SK-N-SH (cell line): ENCODE measurements around the gene CD101. TPM values are rescaled to one million over a fixed set of nuclear protein-coding genes. Genes with fewer than 3 reads are reported as not detected.

Experiments
- CTCF ChIA-PET: fragments of 300-600, 350-600 bp; formaldehyde crosslinking; extraction: SDS; loops from one replicate; lab custom pipeline; 2021; lab: Yijun Ruan, JAX
- POLR2A ChIA-PET: fragments of 350-600 bp; sonication (Branson Sonifier 250); formaldehyde crosslinking; extraction: SDS; loops from one replicate; lab custom pipeline; 2020; ENCODE audit warnings: antibody characterized with exemption, inconsistent platforms; lab: Yijun Ruan, JAX
- DNase-seq: peaks from one replicate; pipeline ENCODE4 v3.0.0; 2012
- H2AFZ ChIP-seq: fragments of 200-600 bp; sonication (generic); 2 replicates; pipeline ENCODE4 v1.8.1; 2016; ENCODE audit warnings: antibody characterized with exemption, mild to moderate bottlenecking, low read depth
- H3F3A ChIP-seq: fragments of 200-600 bp; sonication (generic); replicated peaks from 2 replicates; pipeline ENCODE3; 2016; ENCODE audit warnings: antibody characterized with exemption, mild to moderate bottlenecking; ENCODE audit not compliant: insufficient read depth
- H3K27ac ChIP-seq, 2 experiments: fragments of 200-500 bp in 1 of 2; fragments of 200-600 bp in 1 of 2; sonication (Bioruptor generic) in 1 of 2; sonication (generic), shearing (Covaris generic) in 1 of 2; 2 replicates each; pipeline versions ENCODE4 v1.5.1 to v1.6.1; 2014 to 2016; ENCODE audit warnings: low read depth in 2 of 2, inconsistent platforms in 1 of 2, low read length in 1 of 2, mild to moderate bottlenecking in 1 of 2, mixed read lengths in 1 of 2
- H3K27me3 ChIP-seq: fragments of 200-600 bp; sonication (generic), shearing (Covaris generic); 2 replicates; pipeline ENCODE4 v1.6.1; 2016; ENCODE audit warnings: mixed run types; ENCODE audit not compliant: insufficient read depth
- H3K36me3 ChIP-seq, 2 experiments: fragments of 200-500 bp in 1 of 2; fragments of 200-600 bp in 1 of 2; sonication (Bioruptor generic) in 1 of 2; sonication (generic) in 1 of 2; replicated peaks in 1 of 2; 2 replicates each; pipeline versions ENCODE3 to v1.5.1; 2014 to 2016; ENCODE audit warnings: low read length in 1 of 2, mild to moderate bottlenecking in 1 of 2; ENCODE audit not compliant: insufficient read depth in 2 of 2, control insufficient read depth in 1 of 2
- H3K4me1 ChIP-seq, 2 experiments: fragments of 200-500 bp in 1 of 2; fragments of 200-600 bp in 1 of 2; sonication (Bioruptor generic) in 1 of 2; sonication (generic), shearing (Covaris generic) in 1 of 2; 2 replicates each; pipeline versions ENCODE4 v1.5.1 to v1.6.1; 2014 to 2016; ENCODE audit warnings: low read depth in 1 of 2, low read length in 1 of 2, mixed run types in 1 of 2; ENCODE audit not compliant: insufficient read depth in 2 of 2, control insufficient read depth in 1 of 2
- H3K4me2 ChIP-seq: fragments of 200-600 bp; sonication (generic), shearing (Covaris generic); 2 replicates; pipeline ENCODE4 v1.6.1; 2017; ENCODE audit warnings: mixed run types
- H3K4me3 ChIP-seq, 2 experiments: fragments of 200-500 bp in 1 of 2; fragments of 200-600 bp in 1 of 2; sonication (Bioruptor generic) in 1 of 2; sonication (generic), shearing (Covaris generic) in 1 of 2; 2 replicates each; pipeline versions ENCODE4 v1.5.1 to v1.8.1; 2014 to 2016; ENCODE audit warnings: low read depth in 2 of 2, inconsistent platforms in 1 of 2, low read length in 1 of 2, mild to moderate bottlenecking in 1 of 2, mixed read lengths in 1 of 2, moderate library complexity in 1 of 2
- H3K79me2 ChIP-seq: fragments of 200-600 bp; sonication (generic); 2 replicates; pipeline ENCODE4 v1.8.1; 2017; ENCODE audit warnings: mild to moderate bottlenecking; ENCODE audit not compliant: insufficient read depth
- H3K9ac ChIP-seq: fragments of 200-600 bp; sonication (generic); 2 replicates; pipeline ENCODE4 v1.6.1; 2017; ENCODE audit warnings: mixed run types
- H3K9me2 ChIP-seq: fragments of 200-600 bp; sonication (generic); 2 replicates; pipeline ENCODE4 v1.6.1; 2017; ENCODE audit warnings: mixed run types
- H3K9me3 ChIP-seq: fragments of 200-600 bp; sonication (generic); 2 replicates; pipeline ENCODE4 v1.6.1; 2017; ENCODE audit warnings: mixed run types, mild to moderate bottlenecking, moderate library complexity
- H4K20me1 ChIP-seq: fragments of 200-600 bp; sonication (generic); 2 replicates; pipeline ENCODE4 v1.6.1; 2017; ENCODE audit warnings: mild to moderate bottlenecking, mixed run types; ENCODE audit not compliant: insufficient read depth
- GABPA ChIP-seq: IDR thresholded peaks from 2 replicates; pipeline ENCODE4 v1.4.0; 2012; ENCODE audit warnings: low read depth, mild to moderate bottlenecking
- IRF3 ChIP-seq: fragments of 150-350 bp; IDR thresholded peaks from 2 replicates; pipeline ENCODE4 v1.6.1; 2016; ENCODE audit warnings: mild to moderate bottlenecking, low read depth, low read length
- NFIC ChIP-seq: IDR thresholded peaks from 2 replicates; pipeline ENCODE4 v1.4.0; 2012; ENCODE audit warnings: borderline replicate concordance
- SIN3A ChIP-seq: IDR thresholded peaks from 2 replicates; pipeline ENCODE4 v1.6.1; 2012; ENCODE audit warnings: low read depth, mild to moderate bottlenecking, low read length, moderate library complexity, borderline replicate concordance
- TAF1 ChIP-seq: IDR thresholded peaks from 2 replicates; pipeline ENCODE4 v1.6.1; 2012; ENCODE audit warnings: low read depth, mild to moderate bottlenecking, low read length, moderate library complexity, borderline replicate concordance
- TEAD4 ChIP-seq: IDR thresholded peaks from 2 replicates; pipeline ENCODE4 v1.4.0; 2012; ENCODE audit warnings: mild to moderate bottlenecking, borderline replicate concordance; ENCODE audit not compliant: insufficient read depth
- WGBS: methylation state at CpG from one replicate; pipeline ENCODE4 v1.1.6; 2017; ENCODE audit warnings: low lambda C conversion rate; 5-methylcytosine and 5-hydroxymethylcytosine counted together
- polyA plus RNA-seq, 3 experiments: library from polyadenylated mRNA; depleted of rRNA; stranded (reverse); fragments of >200 nt; gene quantifications; 2 replicates each; pipeline ENCODE4 v1.2.3, GENCODE V29; 2012
- TF ChIP-seq, protein P1 (sequence below): fragments of 150-350 bp; IDR thresholded peaks from 2 replicates; pipeline ENCODE4 v1.6.1; 2017; ENCODE audit warnings: antibody characterized with exemption, low read length, low read depth, borderline replicate concordance
- TF ChIP-seq, protein P2 (sequence below): IDR thresholded peaks from 2 replicates; pipeline ENCODE4 v1.6.1; 2012; ENCODE audit warnings: mild to moderate bottlenecking, low read depth, low read length, moderate library complexity

The CD101 gene
- polyA plus RNA-seq, 1 of the 3 experiments (the other 2 are of a cell fraction) = 0.16 TPM

GRCh38 chr1:117011334-117011733, 9.8 kb downstream of the CD101 start:
- DNase-seq = no peak
- H3K27ac ChIP-seq = no peak overlapping the region
- no peaks in the 10 kb centered on the region for H3K36me3 ChIP-seq
- TF ChIP-seq NFIC (no peak), TAF1 (no peak)
- ChIA-PET CTCF (no interaction called here), POLR2A (no interaction called here)
- no peaks in the 10 kb centered on the region for H4K20me1 ChIP-seq
- no peaks in the 10 kb centered on the region for H3K9me3 ChIP-seq
- WGBS = 67% methylated on average over 1 of the region's 3 CpGs
- no peaks in the 10 kb centered on the region for H3K9me2 ChIP-seq
- H3K4me1 ChIP-seq = peaks cover 0 to 4% of the 10 kb centered on the region in 2 experiments; a peak in 2 of 4 replicates
- no peak overlapping the region for H3K9ac ChIP-seq
- H3K79me2 ChIP-seq = no peaks in the 10 kb centered on the region
- no peaks in the 10 kb centered on the region for H3F3A ChIP-seq
- H2AFZ ChIP-seq = no peak overlapping the region
- no peaks in the 10 kb centered on the region for H3K27me3 ChIP-seq
- no peak overlapping the region for H3K4me2 ChIP-seq
- no peak overlapping the region for H3K4me3 ChIP-seq

DNA sequence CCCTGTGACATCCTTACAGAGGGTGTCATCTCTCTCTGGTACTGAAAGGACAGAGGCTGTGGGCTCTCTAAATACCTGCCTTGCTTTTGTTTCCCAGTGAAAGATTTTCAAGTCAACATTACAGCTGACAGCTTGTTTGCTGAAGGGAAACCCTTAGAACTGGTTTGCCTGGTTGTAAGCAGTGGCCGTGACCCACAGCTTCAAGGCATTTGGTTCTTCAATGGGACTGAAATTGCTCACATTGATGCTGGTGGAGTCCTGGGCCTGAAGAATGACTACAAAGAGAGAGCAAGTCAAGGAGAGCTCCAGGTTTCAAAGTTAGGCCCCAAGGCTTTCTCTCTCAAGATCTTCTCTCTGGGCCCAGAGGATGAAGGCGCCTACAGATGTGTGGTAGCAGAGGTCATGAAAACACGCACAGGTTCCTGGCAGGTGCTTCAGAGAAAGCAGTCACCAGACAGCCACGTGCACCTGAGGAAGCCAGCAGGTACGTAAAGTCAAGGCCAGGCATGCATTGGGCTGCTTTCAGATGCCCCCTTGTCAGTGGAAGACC, 11.8 kb downstream of the CD101 start:
- Histone ChIP-seq H3K79me2 (no peaks in the 10 kb centered on the region), H3K36me3 (no peaks in the 10 kb centered on the region), H2AFZ (no peak overlapping the region), H3K4me3 (no peak overlapping the region), H3K4me1 (peaks cover 0 to 7% of the 10 kb centered on the region in 2 experiments; a peak in 2 of 4 replicates), H3K27ac (no peak overlapping the region), H3K4me2 (no peak overlapping the region), H3K9ac (no peak overlapping the region), H3F3A (no peaks in the 10 kb centered on the region), H3K9me3 (no peaks in the 10 kb centered on the region), H3K9me2 (no peaks in the 10 kb centered on the region), H3K27me3 (no peaks in the 10 kb centered on the region), H4K20me1 (no peaks in the 10 kb centered on the region)
- CTCF ChIA-PET = no interaction called here
- 77% methylated on average over 4 of the region's 5 CpGs for WGBS
- POLR2A ChIA-PET = no interaction called here
- DNase-seq = no peak
- TF ChIP-seq SIN3A (no peak), TEAD4 (no peak), IRF3 (no peak)

DNA sequence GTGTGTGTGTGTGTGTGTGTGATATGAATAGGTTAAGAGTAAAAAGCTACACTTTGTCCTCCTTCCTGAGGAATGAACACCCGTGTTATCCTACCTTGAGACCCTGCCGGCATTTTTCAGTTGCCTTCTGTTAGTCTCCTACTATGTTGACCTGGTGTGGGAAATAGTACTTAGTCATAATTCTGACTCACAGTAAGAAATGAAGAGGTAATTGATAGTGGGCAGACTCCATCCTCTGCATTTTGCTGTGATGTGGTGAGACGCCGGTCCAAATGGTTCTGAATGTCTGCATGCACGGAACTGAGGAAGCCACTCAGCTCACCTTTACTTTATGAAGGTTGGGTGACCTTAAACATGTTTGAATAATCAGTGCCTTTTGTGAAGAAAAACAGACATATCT, 12.6 kb downstream of the CD101 start:
- no peak for DNase-seq
- TF ChIP-seq TEAD4 = no peak
- no peak for TF ChIP-seq GABPA
- TF ChIP-seq, protein P1, sequence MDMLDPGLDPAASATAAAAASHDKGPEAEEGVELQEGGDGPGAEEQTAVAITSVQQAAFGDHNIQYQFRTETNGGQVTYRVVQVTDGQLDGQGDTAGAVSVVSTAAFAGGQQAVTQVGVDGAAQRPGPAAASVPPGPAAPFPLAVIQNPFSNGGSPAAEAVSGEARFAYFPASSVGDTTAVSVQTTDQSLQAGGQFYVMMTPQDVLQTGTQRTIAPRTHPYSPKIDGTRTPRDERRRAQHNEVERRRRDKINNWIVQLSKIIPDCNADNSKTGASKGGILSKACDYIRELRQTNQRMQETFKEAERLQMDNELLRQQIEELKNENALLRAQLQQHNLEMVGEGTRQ = no peak
- TF ChIP-seq, protein P2, sequence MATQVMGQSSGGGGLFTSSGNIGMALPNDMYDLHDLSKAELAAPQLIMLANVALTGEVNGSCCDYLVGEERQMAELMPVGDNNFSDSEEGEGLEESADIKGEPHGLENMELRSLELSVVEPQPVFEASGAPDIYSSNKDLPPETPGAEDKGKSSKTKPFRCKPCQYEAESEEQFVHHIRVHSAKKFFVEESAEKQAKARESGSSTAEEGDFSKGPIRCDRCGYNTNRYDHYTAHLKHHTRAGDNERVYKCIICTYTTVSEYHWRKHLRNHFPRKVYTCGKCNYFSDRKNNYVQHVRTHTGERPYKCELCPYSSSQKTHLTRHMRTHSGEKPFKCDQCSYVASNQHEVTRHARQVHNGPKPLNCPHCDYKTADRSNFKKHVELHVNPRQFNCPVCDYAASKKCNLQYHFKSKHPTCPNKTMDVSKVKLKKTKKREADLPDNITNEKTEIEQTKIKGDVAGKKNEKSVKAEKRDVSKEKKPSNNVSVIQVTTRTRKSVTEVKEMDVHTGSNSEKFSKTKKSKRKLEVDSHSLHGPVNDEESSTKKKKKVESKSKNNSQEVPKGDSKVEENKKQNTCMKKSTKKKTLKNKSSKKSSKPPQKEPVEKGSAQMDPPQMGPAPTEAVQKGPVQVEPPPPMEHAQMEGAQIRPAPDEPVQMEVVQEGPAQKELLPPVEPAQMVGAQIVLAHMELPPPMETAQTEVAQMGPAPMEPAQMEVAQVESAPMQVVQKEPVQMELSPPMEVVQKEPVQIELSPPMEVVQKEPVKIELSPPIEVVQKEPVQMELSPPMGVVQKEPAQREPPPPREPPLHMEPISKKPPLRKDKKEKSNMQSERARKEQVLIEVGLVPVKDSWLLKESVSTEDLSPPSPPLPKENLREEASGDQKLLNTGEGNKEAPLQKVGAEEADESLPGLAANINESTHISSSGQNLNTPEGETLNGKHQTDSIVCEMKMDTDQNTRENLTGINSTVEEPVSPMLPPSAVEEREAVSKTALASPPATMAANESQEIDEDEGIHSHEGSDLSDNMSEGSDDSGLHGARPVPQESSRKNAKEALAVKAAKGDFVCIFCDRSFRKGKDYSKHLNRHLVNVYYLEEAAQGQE = no peak
- TF ChIP-seq, all 33 proteins: peak for 0
- Histone ChIP-seq H4K20me1 (no peaks in the 10 kb centered on the region), H3K4me1 (peaks cover 0 to 7% of the 10 kb centered on the region in 2 experiments; a peak in 2 of 4 replicates), H3K9me2 (no peaks in the 10 kb centered on the region), H3K27me3 (no peaks in the 10 kb centered on the region), H3K27ac (no peak overlapping the region), H2AFZ (no peak overlapping the region), H3K36me3 (no peaks in the 10 kb centered on the region), H3K9me3 (no peaks in the 10 kb centered on the region), H3K4me2 (no peak overlapping the region), H3K79me2 (no peaks in the 10 kb centered on the region), H3F3A (no peaks in the 10 kb centered on the region), H3K9ac (no peak overlapping the region), H3K4me3 (no peak overlapping the region)
- WGBS = 76% methylated on average over 5 of the region's 5 CpGs
- CTCF ChIA-PET = no interaction called here
- POLR2A ChIA-PET = no interaction called here
